ENCODE results near the gene OR6A2.
"Not testable (repeated sequence)": the region's sequence is repeated elsewhere in the genome, so short reads cannot be mapped to it uniquely, and the experiment has no call there.

The OR6A2 gene

GRCh38 chr11:6799402-6799801 is at the start of gene OR6A2:
OR6A2 (minus strand) TSS chr11:6799689; CDS start chr11:6795708, 3,981 bp downstream.
- no peak for DNase-seq

- DNase-seq, result no peak
Observed at GRCh38 chr11:6845383-6845782, 45.9 kb upstream of the OR6A2 start, which contains the start of gene OR10A5. OR10A5 (plus strand) TSS chr11:6845683; CDS start chr11:6845683, 0 bp downstream.

- no peak for DNase-seq
Observed at GRCh38 chr11:6844356-6844755, 44.9 kb upstream of the OR6A2 start.

- DNase-seq, result no peak
Observed at GRCh38 chr11:6843670-6844069, 44.2 kb upstream of the OR6A2 start.

GRCh38 chr11:6841694-6842093 is 42.2 kb upstream of the OR6A2 start:
- DNase-seq, result no peak

GRCh38 chr11:6834021-6834420 is 34.5 kb upstream of the OR6A2 start:
- no peak for DNase-seq

GRCh38 chr11:6833356-6833755 is 33.9 kb upstream of the OR6A2 start:
- DNase-seq, result no peak

- DNase-seq, result no peak
Observed at GRCh38 chr11:6828103-6828502, 28.6 kb upstream of the OR6A2 start.

GRCh38 chr11:6825231-6825744 is 25.8 kb upstream of the OR6A2 start:
- no peak for DNase-seq

- no peak for DNase-seq
Observed at GRCh38 chr11:6824136-6824823, 24.8 kb upstream of the OR6A2 start.

GRCh38 chr11:6818967-6819366 is 19.5 kb upstream of the OR6A2 start:
- no peak for DNase-seq

GRCh38 chr11:6817694-6818093 is 18.2 kb upstream of the OR6A2 start:
- DNase-seq, result no peak

- DNase-seq, result no peak
Observed at GRCh38 chr11:6813656-6814055, 14.2 kb upstream of the OR6A2 start.

- peak; percentile 36 for DNase-seq
Observed at GRCh38 chr11:6812390-6813005, 13.0 kb upstream of the OR6A2 start.

- DNase-seq, result not testable (repeated sequence)
Observed at GRCh38 chr11:6801075-6801474, 1.6 kb upstream of the OR6A2 start.

GRCh38 chr11:6794639-6795038 is 4.8 kb downstream of the OR6A2 start:
- DNase-seq, result no peak

- no peak for DNase-seq
Observed at GRCh38 chr11:6790546-6790945, 8.9 kb downstream of the OR6A2 start.

- DNase-seq, result no peak
Observed at GRCh38 chr11:6782720-6783119, 16.8 kb downstream of the OR6A2 start, which contains the start of gene OR2AG1. OR2AG1 (plus strand) TSS chr11:6783020; CDS start chr11:6785038, 2,018 bp downstream.

GRCh38 chr11:6780829-6781228 is 18.7 kb downstream of the OR6A2 start:
- DNase-seq, result no peak

GRCh38 chr11:6778518-6778917 is 21.0 kb downstream of the OR6A2 start:
- DNase-seq, result no peak

GRCh38 chr11:6771926-6772893 is 27.3 kb downstream of the OR6A2 start, which contains the start of gene OR2AG2:
OR2AG2 (minus strand) TSS chr11:6771976; CDS start chr11:6768957, 3,019 bp downstream.
- DNase-seq, result no peak

GRCh38 chr11:6757373-6757967 is 42.0 kb downstream of the OR6A2 start:
- DNase-seq, result peak; percentile 66

- DNase-seq, result no peak
Observed at GRCh38 chr11:6755953-6756347, 43.5 kb downstream of the OR6A2 start.

All from activated CD4-positive, alpha-beta T cell treated with anti-CD3 and anti-CD28 coated beads for 48 hours (primary cell).